Loucy (cell line): ENCODE measurements around the gene LONRF3.

Source experiments
- H2AFZ ChIP-seq: fragments of 200-600 bp; sonication (generic); 2 replicates; pipeline ENCODE4 v1.6.0; 2016; ENCODE audit warnings: antibody characterized with exemption, mild to moderate bottlenecking, low read length, moderate library complexity
- H3F3A ChIP-seq: fragments of 200-600 bp; 2 replicates; pipeline ENCODE4 v1.6.0; 2016; ENCODE audit warnings: antibody characterized with exemption, low read depth, mild to moderate bottlenecking
- H3K27me3 ChIP-seq: fragments of 200-600 bp; sonication (generic); 2 replicates; pipeline ENCODE4 v1.6.1; 2014; ENCODE audit warnings: low read length, mild to moderate bottlenecking; ENCODE audit not compliant: insufficient read depth, poor library complexity, severe bottlenecking
- H3K36me3 ChIP-seq: fragments of 200-600 bp; sonication (generic); 2 replicates; pipeline ENCODE4 v1.6.1; 2016; ENCODE audit warnings: low read length; ENCODE audit not compliant: insufficient read depth
- H3K4me1 ChIP-seq: fragments of 200-600 bp; sonication (generic); 2 replicates; pipeline ENCODE4 v1.5.1; 2014; ENCODE audit warnings: low read length, mild to moderate bottlenecking; ENCODE audit not compliant: insufficient read depth, poor library complexity, severe bottlenecking
- H3K4me2 ChIP-seq: fragments of 200-600 bp; sonication (generic); 2 replicates; pipeline ENCODE4 v1.6.0; 2014; ENCODE audit warnings: antibody characterized with exemption, low read length, low read depth, mild to moderate bottlenecking; ENCODE audit not compliant: poor library complexity, severe bottlenecking
- H3K4me3 ChIP-seq: fragments of 200-600 bp; sonication (generic); 2 replicates; pipeline ENCODE4 v1.5.1; 2014; ENCODE audit warnings: low read length, mild to moderate bottlenecking, mixed read lengths; ENCODE audit not compliant: poor library complexity, severe bottlenecking
- H3K79me2 ChIP-seq: fragments of 200-600 bp; sonication (generic); 2 replicates; pipeline ENCODE4 v1.6.1; 2014; ENCODE audit warnings: low read length; ENCODE audit not compliant: insufficient read depth
- H3K9ac ChIP-seq: fragments of 200-600 bp; sonication (generic); 2 replicates; pipeline ENCODE4 v1.6.0; 2014; ENCODE audit warnings: mild to moderate bottlenecking, low read depth, low read length, moderate library complexity; ENCODE audit not compliant: poor library complexity, severe bottlenecking
- H3K9me2 ChIP-seq: fragments of 200-600 bp; sonication (generic); replicated peaks from 2 replicates; pipeline ENCODE4 v1.6.1; 2016; ENCODE audit warnings: low read depth, low read length, mixed read lengths
- H3K9me3 ChIP-seq: fragments of 200-600 bp; sonication (generic); 2 replicates; pipeline ENCODE4 v1.6.1; 2014; ENCODE audit warnings: mild to moderate bottlenecking, antibody characterized with exemption, low read length, low read depth; ENCODE audit not compliant: insufficient read depth
- H4K20me1 ChIP-seq: fragments of 200-600 bp; sonication (generic); 2 replicates; pipeline ENCODE4 v1.6.0; 2014; ENCODE audit warnings: antibody characterized with exemption, low read length, mild to moderate bottlenecking; ENCODE audit not compliant: insufficient read depth, poor library complexity, severe bottlenecking
- CTCF ChIP-seq: fragments of 200-600 bp; sonication (generic); conservative IDR thresholded peaks from 2 replicates; pipeline ENCODE4 v1.5.1; 2014; ENCODE audit warnings: mild to moderate bottlenecking, antibody characterized with exemption, low read length
- EZH2phosphoT487 ChIP-seq: fragments of 200-600 bp; IDR thresholded peaks from 2 replicates; pipeline ENCODE4 v1.6.1; 2018; ENCODE audit warnings: antibody characterized with exemption, mild to moderate bottlenecking, moderate library complexity, borderline replicate concordance

Gene LONRF3

DNA sequence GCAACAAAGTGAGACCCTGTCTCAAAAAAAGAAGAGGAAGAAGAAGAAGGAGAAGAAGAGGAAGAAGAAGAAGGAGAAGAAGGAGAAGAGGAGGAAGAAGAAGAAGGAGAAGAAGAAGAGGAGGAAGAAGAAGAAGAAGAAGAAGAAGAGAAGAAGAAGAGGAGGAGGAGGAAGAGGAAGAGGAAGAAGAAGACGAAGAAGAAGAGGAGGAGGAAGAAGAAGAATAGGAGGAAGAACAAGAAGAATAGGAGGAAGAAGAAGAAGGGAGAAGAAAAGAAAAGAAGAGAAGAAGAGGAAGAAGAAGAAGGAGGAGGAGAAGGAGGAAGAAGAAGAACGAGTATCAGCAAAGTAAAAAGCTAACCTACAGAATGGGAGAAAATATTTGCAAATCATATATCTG is 33.3 kb upstream of the LONRF3 start:
- no peak for TF ChIP-seq EZH2phosphoT487
- no peak for TF ChIP-seq CTCF
- Histone ChIP-seq H3K9me3 (no peaks in the 10 kb centered on the region), H3K36me3 (no peaks in the 10 kb centered on the region)

GRCh38 chrX:118943102-118943501 is 31.3 kb upstream of the LONRF3 start:
- Histone ChIP-seq H3K4me3 (no peak overlapping the region), H3F3A (no peaks in the 10 kb centered on the region), H2AFZ (no peak overlapping the region), H3K79me2 (no peaks in the 10 kb centered on the region), H3K4me1 (no peaks in the 10 kb centered on the region), H3K9me2 (no peaks in the 10 kb centered on the region), H3K9me3 (no peaks in the 10 kb centered on the region), H3K4me2 (no peak overlapping the region), H3K9ac (no peak overlapping the region), H3K36me3 (no peaks in the 10 kb centered on the region), H3K27me3 (no peaks in the 10 kb centered on the region), H4K20me1 (no peaks in the 10 kb centered on the region)
- TF ChIP-seq CTCF (no peak), EZH2phosphoT487 (no peak)

More for the DNA sequence above, 33.3 kb upstream of the LONRF3 start:
- no peaks in the 10 kb centered on the region for H4K20me1 ChIP-seq
- no peak overlapping the region for H3K9ac ChIP-seq
- no peaks in the 10 kb centered on the region for H3F3A ChIP-seq
- no peaks in the 10 kb centered on the region for H3K27me3 ChIP-seq
- H2AFZ ChIP-seq = no peak overlapping the region
- no peak overlapping the region for H3K4me3 ChIP-seq
- no peaks in the 10 kb centered on the region for H3K9me2 ChIP-seq
- H3K4me1 ChIP-seq = no peaks in the 10 kb centered on the region
- H3K79me2 ChIP-seq = no peaks in the 10 kb centered on the region
- no peak overlapping the region for H3K4me2 ChIP-seq

GRCh38 chrX:118945921-118946320 is 28.5 kb upstream of the LONRF3 start:
- H3K4me3 ChIP-seq = no peak overlapping the region
- H4K20me1 ChIP-seq = no peaks in the 10 kb centered on the region
- H3K9ac ChIP-seq = no peak overlapping the region
- no peak overlapping the region for H2AFZ ChIP-seq
- no peaks in the 10 kb centered on the region for H3K9me2 ChIP-seq
- no peaks in the 10 kb centered on the region for H3K9me3 ChIP-seq
- no peaks in the 10 kb centered on the region for H3K27me3 ChIP-seq
- no peaks in the 10 kb centered on the region for H3K36me3 ChIP-seq
- no peaks in the 10 kb centered on the region for H3F3A ChIP-seq
- H3K79me2 ChIP-seq = no peaks in the 10 kb centered on the region
- H3K4me1 ChIP-seq = no peaks in the 10 kb centered on the region
- TF ChIP-seq EZH2phosphoT487 = no peak
- TF ChIP-seq CTCF = no peak
- H3K4me2 ChIP-seq = no peak overlapping the region
